DND-41 (cell line): ENCODE measurements around the gene GRID1.

Experiments
- CTCF ChIP-seq: IDR thresholded peaks from 2 replicates; pipeline ENCODE4 v1.5.1; 2012; ENCODE audit warnings: borderline replicate concordance, low read length, moderate library complexity, mild to moderate bottlenecking; ENCODE audit not compliant: poor library complexity, severe bottlenecking; ENCODE audit errors: extremely low read depth
- EZH2 ChIP-seq: IDR thresholded peaks from 3 replicates; pipeline ENCODE4 v1.6.1; 2012; ENCODE audit warnings: borderline replicate concordance, low read depth, mild to moderate bottlenecking, moderate library complexity, low read length, inconsistent platforms; ENCODE audit not compliant: severe bottlenecking

- TF ChIP-seq EZH2 (no peak), CTCF (no peak)
Observed at GRCh38 chr10:86103391-86104101, 263.0 kb downstream of the GRID1 start.
